ENCODE data around the gene CGREF1.
A peak's percentile ranks its signal among the peaks of the same experiment; 100 is the strongest.

The CGREF1 gene

GRCh38 chr2:27071990-27072830, 46.7 kb downstream of the CGREF1 start:
- peak in 1 of 2 donors; percentile 26 for DNase-seq

- peak; percentile 86 to 88 for DNase-seq
These were observed 47.5 kb downstream of the CGREF1 start, which contains the start of gene OST4 for GRCh38 chr2:27071277-27071989. Gene OST4 (minus strand): TSS chr2:27071654.

- DNase-seq, result no peak
These were observed 48.2 kb downstream of the CGREF1 start for GRCh38 chr2:27070653-27071276.

DNA sequence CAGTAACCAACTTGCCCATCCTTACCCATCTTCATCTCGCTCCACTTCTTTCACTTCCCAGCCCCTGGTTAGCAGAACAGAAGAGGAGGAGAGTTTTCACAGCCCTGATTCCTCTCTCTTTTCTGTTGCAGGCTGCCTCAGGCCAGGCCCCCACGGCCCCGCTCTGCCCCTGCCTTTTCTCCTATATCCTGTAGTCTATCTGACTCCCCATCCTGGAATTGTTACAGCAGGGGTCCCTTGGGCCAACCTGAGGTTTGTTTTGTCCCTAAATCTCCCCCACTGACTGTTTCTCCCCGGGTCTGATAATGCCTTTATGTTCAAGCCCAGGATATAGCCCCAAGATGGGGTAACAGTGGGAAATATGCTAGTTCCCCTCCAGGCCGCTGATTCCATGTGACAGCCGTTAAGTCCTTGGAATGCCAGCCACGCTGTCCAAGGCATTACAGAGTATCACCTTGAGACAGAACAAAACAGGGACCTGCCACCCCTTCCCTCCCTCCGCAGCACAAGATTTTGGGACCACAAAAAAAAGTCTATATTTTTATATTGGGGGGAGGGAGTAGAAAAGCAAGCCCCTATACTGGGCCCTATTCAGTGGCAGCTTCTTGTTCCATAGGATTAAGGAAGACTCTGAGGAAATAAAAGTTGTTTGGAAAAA, 48.8 kb downstream of the CGREF1 start:
- no peak for DNase-seq

DNA sequence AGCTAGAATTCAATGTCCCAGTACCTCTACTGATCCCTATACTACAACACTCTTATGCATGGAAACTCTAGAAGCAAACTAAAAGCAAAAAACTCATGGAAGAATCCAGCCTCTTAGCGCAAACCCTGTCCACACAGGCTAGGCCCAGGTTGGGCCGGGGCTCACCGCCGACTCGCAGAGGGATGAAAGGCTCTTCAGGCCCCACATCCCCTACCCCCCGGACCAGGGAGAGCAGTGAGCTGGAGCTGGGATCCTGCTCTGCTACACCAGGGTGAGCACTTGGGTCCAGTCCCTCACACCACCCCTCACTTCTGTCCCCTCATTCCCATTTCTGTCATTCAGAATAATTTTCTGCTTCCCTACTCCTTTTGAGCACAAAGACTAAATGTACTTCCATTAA, 49.5 kb downstream of the CGREF1 start:
- DNase-seq, result no peak

GRCh38 chr2:27067385-27067784, 51.5 kb downstream of the CGREF1 start:
- no peak for DNase-seq

DNA sequence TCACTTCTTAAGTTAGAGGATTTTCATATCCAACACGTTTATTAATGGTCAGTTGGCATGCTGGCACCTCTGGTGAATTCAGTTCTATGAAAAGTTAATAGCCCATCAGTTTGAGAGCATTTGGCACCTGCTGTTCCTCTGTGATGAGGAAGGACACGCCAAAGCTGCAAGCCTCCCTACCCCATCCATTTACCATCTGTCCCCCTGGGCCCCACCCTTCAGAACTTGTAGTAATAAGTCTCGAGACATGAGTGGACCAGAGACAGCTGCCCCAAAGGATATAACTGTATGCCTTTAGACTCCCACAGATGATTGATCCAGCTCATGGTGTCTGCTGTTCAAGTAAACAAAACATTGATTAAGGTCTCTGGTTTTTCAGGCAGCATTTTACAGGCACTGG, 53.8 kb downstream of the CGREF1 start:
- no peak for DNase-seq

DNA sequence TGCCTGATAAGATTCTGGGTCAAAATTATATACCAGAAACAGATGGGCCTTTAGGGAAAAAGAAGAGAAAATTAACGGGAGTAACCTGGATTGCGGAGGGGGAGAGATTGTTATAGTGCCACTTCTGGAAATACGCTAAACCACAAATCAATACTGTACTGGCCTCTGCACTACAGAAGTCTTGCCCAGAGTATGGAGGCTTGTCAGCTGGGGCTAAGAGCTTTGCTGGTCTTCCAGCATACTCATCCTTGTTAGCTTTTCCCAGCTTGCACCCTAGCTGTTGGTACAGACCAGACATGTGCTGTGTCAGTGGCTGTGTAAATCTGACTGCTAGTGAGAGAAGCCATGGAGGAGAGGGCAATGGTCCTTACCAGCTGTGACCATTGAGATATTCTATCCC, 58.6 kb downstream of the CGREF1 start:
- no peak for DNase-seq

GRCh38 chr2:27059141-27059820, 59.6 kb downstream of the CGREF1 start:
- DNase-seq, result no peak

DNA sequence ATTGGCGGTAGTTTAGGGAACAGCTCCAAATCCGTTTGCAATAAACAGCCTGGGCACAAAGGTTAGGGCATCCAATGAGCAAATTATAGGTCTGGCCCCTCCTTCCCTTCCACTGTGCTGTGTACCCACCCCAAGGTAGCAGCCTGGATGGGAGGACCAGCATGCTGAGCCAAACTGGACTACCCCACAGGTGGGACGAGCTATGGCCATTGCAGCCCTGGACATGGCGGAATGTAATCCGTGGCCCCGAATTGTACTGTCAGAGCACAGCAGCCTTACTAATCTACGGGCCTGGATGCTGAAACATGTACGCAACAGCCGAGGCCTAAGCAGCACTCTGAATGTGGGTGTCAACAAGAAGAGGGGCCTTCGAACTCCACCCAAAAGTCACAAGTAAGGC, 60.7 kb downstream of the CGREF1 start:
- DNase-seq, result no peak

DNA sequence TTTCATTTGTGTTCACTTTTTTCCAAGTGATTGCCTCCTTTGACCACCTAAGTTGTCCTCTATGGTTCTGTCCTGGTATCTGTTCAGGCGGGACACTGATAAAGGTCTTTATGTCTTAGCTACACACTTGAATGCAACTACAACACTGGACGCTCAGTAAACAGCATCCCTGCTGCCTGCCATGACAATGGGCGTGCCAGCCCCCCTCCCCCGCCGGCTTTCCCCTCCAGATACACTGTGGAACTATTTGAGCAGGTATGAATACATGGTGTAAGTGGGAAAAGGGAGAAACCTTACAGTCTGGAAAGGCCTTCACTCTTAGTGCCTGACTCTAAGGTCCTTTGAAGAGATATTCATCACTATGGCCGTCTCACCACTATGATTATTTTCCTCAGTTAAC, 61.7 kb downstream of the CGREF1 start:
- no peak for DNase-seq

DNA sequence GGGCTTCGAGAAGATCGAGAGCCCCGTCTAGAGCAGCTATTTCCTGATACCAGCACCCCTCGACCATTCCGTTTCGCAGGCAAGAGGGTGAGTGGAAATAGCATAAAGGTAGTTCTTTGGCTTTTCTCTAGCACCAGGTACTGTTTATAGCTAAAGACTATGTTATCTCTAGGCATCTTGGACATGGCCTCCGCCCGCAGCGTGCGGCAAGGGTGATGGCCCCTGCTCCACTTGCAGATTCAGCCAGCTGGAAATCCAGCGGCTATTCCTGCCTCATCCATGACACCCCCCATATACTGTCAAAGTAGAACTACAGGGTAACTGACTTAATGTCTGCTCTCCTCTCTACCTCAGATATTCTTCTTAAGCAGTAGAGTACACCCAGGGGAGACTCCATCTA, 64.2 kb downstream of the CGREF1 start:
- no peak for DNase-seq

GRCh38 chr2:27053776-27054175, 65.2 kb downstream of the CGREF1 start:
- DNase-seq, result no peak

- no peak for DNase-seq
These were observed 65.6 kb downstream of the CGREF1 start for GRCh38 chr2:27053321-27053720.

- peak in 1 of 2 donors; percentile 22 for DNase-seq
These were observed 66.9 kb downstream of the CGREF1 start for GRCh38 chr2:27051902-27052645.

DNA sequence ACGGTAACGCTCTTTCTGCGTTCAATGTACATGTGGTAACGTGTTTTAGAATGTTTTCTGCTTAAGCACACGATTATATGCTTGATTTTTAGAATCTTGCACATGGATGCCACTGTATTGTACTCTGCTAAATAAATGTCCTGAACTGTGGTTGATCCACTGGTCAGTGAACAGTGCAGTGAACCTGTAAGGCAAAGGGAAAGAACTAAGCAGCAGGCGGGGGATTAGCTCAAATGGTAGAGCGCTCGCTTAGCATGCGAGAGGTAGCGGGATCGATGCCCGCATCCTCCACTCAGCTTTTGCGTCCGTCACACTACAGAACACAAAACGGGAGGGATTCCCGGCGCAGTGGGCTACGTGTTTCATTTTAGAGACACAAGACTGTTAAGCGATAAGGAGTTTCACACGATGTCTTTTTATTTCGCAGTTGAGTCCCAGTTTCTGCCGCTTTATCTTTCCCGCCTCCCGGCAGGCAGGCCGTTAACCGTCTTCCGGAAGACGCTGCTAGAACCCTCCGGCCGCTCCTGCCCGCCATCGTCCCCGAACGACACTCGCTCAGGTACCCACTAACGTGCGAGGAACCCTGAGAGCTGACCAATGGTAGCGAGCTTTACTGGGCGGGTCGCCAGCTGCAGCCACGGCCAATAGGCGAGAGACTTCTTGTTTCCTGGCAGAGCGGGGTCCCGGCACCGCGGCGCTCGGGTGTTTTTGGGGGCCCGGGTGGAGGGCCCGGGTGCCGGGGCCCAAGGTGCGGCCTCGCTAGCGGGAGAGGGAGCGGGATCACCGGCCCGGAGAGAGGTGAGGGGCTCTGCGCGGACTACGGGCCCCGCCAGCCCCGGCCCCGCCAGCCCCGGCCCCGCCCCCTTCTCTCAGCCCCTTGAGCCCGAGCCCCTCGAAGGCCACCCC, 67.7 kb downstream of the CGREF1 start, which contains the start of gene AGBL5:
Gene AGBL5, plus strand, starts transcription at position 673 of the 906 bp plus-strand sequence. CDS start 1,291 bp downstream, outside the sequence.
- peak; percentile 94 to 95 for DNase-seq
